Effector CD4-positive, alpha-beta T cell (primary cell): Measurements from ENCODE around the gene NEK2.
"Not testable (repeated sequence)": the region's sequence is repeated elsewhere in the genome, so short reads cannot be mapped to it uniquely, and the experiment has no call there.

ENCODE experiments used
- DNase-seq: peaks from one replicate; pipeline ENCODE4 v3.0.0-alpha.2; 2020

NEK2 gene

DNA sequence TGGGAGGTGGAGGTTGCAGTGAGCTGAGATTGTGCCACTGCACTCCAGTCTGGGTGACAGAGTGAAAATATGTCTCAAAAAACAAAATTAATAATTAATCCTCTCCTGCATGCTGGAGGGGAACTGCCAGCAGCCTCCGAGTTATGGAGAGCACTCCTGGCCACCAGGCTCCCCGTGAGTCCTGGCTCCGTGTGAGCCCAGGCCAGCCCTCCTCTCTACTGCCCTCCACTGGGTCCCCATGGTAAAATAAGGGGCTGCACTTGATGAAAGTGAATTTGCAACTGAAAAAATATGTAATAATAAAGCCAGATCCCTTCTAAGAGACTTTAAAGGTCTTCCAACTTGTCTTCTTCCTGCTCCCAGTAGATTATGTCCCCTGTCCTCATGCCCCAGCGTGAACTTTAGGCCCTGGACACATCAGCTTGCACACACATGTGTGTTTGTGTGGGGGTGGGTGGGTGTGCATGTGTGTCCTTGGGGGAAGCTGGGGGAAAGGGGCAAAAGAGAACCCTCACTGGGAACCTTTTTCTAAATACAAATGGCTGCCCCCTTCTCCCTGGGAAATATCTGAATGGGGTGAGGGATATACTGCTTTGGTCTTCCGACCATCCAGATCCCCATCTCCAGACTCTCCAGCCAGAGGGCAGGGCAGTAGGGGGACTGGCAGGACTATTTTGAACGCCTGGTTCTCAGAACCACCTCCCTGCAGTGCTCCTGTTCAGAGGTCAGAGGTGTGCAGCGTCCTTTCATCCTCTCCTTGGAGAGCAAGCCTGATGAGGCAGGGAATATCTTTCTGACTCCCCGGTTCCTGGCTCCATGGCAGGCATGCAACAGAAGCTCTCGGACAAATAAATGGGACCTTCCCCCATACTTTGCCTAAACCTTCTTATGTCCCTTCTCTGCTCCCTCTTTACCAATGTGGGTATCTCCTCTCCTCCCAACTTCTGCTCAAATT, 26.2 kb downstream of the NEK2 start:
- no peak for DNase-seq

DNA sequence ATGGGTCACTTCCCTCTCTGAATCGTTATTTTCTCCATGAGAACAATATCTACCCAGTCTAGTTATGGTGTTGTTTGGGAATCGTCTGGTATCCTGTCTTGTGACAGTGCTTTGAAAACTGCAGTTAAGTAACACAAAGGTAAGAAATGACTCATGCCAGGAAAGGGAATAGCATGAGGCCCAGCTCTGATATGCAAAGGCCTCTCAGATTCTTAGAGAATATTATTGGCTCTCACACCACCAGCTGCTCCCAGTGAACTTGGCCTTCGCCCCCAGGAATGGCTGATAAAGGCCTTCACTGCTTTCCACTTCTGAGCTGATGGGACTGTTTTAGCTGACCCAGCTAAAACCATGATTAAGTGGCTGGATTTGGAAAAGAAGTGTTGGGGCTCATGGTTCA, 27.1 kb downstream of the NEK2 start:
- no peak for DNase-seq

DNA sequence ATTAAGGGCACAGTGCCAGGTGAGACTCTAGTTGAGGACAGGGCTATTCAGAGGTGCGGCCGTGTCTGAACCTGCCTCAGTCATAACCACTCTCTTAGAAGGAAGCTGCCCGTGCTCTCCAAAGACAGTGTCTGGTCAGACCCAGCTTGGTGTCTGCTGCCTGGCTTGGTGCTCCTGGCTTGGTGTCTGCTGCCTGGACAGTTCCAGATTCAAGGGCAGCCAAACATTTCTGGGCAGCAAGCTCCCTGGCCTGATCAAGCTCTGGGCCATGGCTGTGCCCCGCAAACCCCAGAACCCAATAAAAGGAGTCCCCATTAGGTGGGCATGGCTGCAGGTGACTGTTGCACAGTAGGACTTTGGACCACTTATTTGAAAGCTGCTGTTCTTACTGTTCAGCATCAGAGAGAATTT, 27.7 kb downstream of the NEK2 start:
- no peak for DNase-seq

DNA sequence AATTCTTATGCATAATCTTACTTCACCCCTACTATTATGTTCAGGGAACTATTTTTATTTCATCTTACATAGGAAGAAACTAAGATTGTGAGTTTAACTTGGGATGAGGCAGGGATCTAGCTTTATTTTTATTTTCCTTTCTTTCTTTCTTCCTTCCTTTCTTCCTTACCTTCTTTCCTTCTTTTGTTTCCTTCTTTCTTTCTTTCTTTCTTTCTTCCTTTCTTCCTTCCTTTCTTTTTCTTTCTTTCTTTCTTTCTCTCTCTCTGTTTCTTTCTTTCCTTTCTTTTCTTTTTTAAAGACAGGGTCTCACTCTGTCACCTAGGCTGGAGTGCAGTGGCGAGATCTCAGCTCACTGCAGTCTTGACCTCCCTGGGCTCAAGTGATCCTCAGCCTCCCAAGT, 28.9 kb downstream of the NEK2 start:
- no peak for DNase-seq

DNA sequence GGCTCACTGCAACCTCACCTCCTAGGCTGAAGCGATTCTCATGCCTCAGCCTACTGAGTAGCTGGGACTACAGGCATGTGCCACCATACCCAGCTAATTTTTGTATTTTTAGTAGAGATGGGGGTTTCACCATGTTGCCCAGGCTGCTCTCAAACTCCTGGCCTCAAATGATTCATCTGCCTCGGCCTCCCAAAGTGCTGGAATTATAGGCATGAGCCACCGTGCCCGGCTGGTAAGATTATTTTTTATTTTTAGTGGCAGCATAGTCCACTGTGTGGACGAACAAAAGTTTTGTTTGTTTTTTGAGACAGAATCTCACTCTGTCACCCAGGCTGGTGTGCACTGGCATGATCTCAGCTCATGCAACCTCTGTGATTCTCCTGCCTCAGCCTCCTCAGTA, 29.8 kb downstream of the NEK2 start:
- not testable (repeated sequence) for DNase-seq

DNA sequence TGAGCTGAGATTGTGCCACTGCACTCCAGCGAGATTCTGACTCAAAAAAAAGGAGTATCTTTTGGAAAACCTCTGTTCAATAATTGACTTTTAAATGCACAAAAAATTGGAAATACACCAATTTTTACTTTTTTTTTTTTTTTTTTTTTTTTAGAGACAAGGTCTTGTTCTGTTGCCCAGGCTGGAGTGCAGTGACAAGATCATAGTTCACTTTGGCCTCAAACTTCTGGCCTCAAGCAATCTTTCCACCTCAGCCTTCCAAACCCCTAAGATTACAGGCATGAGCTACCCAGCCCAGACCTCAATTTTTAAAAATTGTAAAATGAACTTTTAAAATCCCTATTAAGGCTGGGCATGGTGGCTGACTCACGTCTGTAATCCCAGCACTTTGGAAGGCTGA, 30.8 kb downstream of the NEK2 start:
- DNase-seq = no peak

DNA sequence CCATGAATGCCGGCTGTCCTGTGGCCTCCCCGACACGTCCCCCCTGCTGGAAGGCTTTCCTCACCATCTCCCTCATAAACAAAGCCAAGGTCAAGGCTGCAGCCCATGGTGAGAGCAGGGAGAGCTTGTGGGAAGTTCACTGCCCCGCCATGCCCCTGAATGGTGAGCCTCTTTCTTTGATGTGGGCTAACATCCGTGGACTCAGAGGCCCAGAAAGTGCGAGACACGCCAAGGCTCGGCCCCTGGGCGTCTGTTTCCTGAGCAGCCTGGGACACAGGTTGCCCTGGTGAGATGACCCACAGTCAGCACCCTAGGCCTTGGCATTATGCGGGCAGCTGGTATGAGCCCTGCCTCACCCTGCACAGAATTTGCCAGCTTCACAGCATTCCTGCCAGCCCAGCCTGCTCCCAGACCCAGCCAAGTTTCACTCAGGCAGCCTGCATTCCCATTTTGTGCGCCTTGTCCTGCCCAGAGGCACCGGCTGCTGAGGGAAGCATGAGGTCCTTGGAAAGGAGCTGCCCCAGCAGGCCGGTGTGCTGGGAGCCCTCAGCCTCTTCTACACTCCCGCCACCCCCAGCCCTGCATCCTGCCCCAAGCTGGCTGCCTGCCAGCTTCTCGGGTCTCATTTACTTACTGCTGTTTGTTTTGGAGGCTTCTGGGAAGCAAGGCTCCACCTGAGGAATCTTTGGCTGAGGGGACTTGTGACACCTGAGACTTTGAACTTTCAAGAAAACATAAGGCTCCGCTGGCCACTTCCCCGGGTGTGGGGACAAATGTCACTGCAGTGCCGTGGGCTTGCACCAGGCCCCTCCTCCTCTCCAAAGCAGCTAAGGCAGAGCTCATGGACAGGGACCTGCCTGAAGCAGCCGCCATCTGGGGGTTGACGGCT, 31.9 kb downstream of the NEK2 start:
- DNase-seq = no peak

DNA sequence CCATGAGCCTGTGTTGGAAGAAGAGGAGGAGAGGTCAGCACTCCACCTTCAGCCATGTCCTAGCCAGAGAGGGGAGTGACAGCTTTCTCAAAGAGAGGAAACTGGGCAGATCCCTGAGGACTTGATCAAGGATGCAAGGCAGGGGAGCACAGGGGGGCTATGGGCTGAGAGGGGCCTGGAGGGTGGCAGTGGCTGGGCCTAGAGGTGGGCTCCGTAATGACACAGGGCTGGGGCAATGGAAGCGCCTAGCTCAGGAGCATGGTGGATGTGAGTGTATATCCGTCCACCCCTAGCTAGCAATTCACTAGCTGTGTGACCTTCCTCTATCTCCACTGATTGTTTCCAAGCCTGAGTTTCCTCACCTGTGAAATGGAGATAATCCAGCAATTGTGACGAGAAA, 32.6 kb downstream of the NEK2 start:
- DNase-seq = no peak

DNA sequence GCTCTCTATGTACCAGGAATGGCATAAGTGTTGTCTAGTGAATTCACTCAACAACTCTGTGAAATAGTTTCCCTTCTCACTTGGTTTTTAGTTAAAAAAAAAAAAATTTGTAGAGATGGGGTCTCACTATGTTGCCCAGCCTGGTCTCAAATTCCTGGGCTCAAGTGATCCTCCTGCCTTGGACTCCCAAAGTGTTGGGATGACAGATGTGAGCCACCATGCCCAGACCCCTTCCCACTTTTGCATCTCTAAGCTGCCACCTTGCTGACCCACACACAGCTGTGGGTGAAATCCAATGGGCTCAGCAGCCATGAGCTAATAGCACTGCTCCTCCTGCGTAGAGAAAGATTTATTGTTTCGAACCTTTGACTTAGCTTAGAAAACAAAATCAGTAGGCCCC, 33.5 kb downstream of the NEK2 start:
- DNase-seq = no peak

DNA sequence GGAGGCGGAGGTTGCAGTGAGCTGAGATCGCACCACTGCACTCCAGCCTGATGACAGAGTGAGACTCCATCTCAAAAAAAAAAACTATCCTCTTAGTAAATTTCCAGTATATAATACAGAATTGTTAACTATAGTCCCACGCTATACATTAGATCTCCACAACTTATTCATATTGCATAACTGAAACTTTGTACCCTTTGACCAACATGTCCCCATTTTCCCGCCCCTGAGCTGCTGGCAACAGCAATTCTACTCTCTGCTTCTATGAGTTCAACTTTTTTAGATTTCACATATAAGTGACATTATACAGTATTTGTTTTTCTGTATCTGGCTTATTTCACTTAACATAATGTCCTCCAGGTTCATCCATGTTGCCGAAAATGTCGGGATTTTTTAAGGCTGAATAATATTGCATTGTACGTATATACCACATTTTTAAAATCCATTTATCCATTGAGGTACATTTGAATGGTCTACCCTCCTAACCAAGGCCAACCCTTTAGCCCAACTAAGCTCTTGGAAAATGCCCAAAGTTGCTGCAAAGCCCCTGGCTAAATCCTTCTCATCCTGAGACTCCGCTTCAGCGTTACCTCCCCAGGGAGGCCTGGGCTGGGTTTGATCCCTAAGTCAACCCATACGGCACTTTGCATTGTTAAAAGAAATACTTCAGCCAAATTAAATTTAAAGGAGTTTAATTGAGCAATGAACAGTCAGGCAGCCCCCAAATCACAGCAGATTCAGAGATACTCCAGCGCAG, 34.2 kb downstream of the NEK2 start:
- DNase-seq = no peak

DNA sequence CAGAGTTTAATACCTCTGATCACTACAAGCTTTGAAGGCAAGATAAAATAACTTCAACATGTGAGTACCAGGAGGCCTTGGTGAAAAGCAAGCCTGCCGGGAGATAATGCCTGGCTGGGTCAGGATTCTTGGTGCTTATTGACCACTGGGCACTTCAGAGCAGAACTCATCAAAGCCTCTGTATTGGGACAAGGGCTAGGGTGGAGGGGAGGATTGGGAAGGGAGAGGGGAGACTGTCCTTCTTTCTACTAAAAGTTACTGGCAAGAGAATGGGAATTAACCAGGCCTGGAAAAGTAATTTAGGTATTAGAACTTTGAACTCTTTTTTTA, 35.2 kb downstream of the NEK2 start:
- DNase-seq = no peak

DNA sequence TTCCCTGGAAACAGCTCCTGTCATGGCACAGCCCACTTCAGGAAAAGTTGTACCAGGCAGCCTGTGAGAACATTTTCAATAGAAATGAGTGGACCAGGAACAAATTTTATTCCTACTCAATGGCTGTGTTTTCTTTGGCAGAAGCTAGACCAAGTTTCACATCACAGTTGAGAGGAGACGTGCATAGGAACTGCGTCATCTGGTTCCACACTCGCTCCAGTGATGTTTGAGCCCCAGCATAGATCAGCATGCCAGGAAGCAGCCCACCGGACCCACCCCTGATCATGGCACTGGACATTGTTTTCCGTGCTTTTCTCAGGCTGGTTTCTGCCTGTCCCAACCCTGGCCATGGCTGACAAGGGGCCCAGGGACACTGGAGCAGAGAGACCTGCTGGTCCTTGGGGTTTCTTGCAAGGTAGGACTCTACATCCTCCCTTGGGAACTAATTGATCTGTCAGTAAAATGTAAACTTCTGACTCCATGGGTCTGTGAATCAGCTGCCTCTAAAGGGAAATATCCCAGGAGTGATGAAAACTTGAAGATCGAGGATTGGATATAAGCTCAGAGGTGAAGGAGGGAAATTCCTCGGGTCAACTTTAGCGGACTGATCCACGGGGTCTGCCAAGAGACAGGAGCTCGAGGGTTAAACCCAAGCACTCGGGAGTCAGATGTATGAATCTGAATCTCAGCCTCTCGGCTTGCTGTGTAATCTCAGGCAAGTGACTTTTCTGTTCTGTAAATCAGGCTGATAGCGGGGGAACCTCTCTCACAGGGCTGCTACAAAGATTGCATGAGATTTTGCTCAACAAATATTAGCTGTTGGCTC, 35.7 kb downstream of the NEK2 start:
- no peak for DNase-seq

DNA sequence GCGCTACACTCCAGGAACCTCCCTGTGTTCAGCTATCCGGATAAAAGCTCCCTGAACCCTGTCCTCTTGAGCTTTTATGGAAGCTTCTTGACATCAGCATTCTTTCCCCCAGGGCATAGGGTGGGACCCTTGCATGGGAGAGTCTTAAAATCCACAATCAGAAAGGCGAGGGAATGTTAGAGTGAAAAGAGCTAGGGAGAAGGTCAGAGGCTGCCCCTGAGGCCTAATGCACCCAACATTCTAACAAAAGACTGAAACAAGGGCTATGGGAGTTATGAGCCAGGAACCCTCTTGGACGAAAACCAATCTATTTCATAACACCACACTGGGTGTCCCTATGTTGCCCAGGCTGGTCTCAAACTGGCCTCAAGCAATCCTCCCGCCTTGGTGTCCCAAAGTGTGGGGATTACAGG, 36.7 kb downstream of the NEK2 start:
- no peak for DNase-seq

DNA sequence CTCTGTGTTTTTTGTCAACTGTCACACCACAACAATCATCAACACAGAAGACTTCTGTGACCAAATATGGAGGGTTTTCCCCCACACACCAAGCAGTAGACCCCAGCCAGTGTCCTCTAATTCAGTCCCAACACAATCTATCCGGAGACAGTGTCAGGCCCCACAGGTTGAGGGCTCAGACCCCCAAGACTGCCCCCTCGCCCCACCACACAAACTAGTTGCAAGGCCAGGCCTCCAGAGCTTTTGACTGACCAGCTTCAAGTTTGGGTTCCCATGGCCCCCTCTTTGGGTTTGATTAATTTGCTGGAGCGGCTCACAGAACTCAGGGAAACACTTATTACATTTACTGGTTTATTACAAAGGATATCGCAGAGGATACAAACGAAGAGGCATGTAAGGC, 37.2 kb downstream of the NEK2 start:
- no peak for DNase-seq

DNA sequence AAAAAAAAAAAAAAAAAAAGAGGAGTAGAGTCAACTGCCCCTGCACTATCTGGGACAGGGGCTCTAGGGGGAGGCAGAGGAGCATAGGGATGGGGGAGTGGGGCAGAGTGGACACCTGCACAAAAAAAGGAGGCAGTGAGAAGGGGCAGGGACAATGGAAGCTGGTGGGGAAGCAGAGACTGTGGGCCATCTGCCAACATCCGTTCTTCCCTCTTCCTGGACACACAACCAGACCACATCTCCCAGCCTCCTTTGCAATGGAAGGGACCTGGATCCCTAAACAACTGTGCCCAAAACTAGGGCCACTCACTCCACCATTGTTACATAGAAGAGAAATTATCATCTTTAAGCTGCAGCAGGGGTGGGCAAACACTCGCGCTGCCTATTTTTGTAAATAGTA, 38.4 kb downstream of the NEK2 start:
- no peak for DNase-seq

DNA sequence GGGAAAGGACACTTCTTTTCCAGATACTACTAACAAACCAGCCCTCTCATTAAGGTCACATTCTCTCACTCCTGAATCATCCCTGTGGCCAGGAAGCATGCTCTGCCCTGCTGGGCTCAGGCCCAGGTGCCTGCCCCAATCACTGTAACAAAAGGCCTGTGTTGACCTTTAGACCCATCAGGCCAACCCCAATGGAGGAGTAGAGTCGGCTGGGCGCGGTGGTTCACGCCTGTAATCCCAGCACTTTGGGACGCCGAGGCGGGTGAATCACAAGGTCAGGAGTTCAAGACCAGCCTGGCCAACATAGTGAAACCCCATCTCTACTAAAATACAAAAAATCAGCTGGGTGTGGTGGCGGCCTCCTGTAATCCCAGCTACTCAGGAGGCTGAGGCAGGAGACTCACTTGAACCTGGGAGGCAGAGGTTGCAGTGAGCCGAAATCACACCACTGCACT, 38.8 kb downstream of the NEK2 start:
- not testable (repeated sequence) for DNase-seq

DNA sequence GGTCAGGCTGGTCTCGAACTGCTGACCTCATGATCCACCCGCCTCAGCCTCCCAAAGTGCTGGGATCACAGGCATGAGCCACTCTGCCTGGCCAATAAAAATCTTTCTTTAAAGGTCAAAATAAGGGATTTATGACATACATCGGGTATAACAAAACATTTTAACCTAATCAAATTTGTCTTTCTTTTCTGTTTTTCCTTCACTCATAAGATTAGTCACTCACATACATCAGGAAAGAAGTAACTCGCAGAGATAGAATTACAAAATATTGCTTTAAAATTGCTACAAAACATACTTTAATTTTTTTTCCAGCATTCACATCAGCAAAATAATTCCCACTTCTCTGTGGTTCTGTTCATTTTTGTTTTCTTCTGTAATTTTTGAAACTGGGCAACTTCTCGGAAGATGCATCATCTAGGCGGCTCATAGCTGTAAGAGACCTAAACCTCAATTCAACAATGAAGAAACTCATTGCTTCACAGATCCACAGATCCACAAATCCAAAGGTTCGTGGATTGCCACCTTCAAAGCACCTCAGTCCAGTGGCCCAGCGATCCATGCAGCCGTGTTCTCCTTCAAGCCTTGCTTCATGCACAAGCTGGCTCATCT, 39.7 kb downstream of the NEK2 start:
- no peak for DNase-seq

DNA sequence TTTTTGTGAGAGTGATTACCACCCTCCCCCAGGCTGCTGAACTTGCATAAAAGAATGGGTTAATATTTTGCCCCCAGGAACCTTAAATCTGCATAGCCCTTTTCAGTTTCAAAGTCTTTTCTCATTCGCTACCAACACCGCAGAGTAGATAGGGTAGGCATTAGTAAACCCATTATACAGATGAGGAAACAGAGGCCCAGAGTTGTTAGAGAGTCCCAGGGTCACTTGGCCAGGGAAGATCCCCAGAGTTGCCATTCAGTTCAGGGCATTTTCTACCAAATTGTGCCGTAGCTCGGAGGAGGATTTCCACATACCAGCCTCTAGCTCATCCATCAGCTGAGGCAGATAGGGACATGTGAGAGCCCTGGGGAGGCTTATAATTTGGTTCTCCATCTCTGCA, 40.5 kb downstream of the NEK2 start:
- DNase-seq = no peak

DNA sequence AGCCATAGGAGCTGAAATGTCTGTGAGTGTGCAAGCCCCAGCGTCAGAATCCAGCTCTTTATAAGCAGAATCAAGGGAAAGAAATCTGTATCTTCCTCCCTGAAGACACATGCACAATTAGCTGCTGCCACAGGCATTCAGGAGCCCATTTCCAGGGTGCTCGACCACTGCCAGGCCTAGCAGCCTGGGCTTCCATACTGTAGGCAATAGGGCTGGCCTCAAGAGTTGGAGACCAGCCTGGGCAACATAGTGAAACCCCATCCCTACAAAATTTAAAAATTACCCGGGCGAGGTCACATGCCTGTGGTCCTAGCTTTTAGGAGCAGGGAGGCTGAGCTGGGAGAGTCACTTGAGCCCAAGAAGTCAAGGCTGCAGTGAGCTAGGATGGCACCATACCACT, 41.0 kb downstream of the NEK2 start:
- no peak for DNase-seq

DNA sequence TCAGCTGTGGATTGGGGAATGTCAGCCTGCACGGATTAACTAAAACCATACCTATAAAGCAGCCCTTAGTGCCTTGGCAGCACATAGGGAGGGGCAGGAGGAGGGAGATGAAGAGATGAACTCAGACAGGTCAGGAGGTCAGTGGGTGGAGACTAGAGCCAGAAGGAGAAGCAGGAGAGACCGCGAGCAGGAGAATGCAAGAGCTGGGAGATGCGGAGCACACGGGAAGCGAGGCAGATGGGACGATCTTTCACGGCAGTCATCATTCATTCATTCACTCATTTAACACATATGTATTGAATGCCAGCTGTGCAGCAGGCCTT, 41.9 kb downstream of the NEK2 start:
- DNase-seq = no peak

DNA sequence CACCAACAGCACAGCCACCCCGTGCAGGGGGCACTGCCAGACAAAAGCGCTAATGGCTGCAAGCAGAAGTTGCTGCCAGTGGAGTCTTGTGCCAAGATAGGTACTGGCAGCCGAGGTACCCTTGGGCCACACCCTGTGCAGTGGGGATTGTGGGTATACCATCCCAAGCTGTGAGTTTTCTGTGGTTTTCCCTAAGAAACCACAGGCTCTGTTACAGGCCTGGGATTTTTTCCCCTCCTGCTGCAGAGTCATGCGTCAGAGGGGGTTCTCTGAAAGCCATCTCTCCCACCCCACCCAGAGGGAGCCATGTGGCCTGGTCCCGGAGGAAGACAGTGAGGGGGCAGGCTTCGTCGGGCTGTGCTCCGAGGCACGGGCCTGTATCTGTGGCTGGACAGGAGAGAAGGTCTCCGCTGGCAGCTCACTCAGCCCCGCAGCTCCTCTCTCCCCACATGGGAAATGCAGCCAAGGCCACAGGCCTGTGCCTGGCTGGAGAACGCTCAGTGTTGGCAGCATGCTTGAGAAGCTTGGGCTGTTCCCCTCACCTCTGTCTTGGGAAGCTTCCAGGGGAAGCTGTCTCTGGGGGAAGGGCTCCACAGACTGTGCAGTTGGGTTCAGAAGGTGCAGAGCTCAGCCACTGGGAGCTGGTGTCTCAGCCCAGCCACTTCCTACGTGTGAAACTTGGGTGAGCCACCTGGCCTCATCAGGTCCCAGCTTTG, 42.5 kb downstream of the NEK2 start:
- DNase-seq = no peak
